OCI-LY7 (cell line): ENCODE results near the gene NUDT3. TPM values are rescaled to one million over a fixed set of nuclear protein-coding genes. Genes with fewer than 3 reads are reported as not detected.

Experiments used
- BruUV-seq: library from RNA; stranded (reverse); fragments of 400-500 nt; replicated peaks from 2 replicates; lab custom pipeline; 2021; lab: Mats Ljungman, UMichigan
- CTCF ChIA-PET: fragments of 300-600 bp; sonication (Branson Sonifier 250); formaldehyde crosslinking; loops from one replicate; lab custom pipeline; 2022; ENCODE audit warnings: antibody characterized with exemption; ENCODE audit not compliant: unreplicated experiment; lab: Charles Lee
- POLR2A ChIA-PET: fragments of 300-600 bp; sonication (Branson Sonifier 250); formaldehyde crosslinking; loops from one replicate; lab custom pipeline; 2022; ENCODE audit warnings: antibody characterized with exemption; lab: Charles Lee
- DNase-seq: peaks from one replicate; pipeline ENCODE4 v3.0.0-alpha.2; 2015; ENCODE audit warnings: low spot score
- H2AFZ ChIP-seq: fragments of 200-600 bp; sonication (generic), shearing (Covaris generic); 2 replicates; pipeline ENCODE4 v1.6.1; 2014; ENCODE audit warnings: mild to moderate bottlenecking, antibody characterized with exemption, low read length, moderate library complexity
- H3K27ac ChIP-seq: fragments of 200-600 bp; sonication (generic); 2 replicates; pipeline ENCODE4 v1.5.1; 2014; ENCODE audit warnings: mixed run types, low read depth, mild to moderate bottlenecking, moderate library complexity, low read length, inconsistent platforms; ENCODE audit not compliant: poor library complexity, severe bottlenecking
- H3K36me3 ChIP-seq: fragments of 200-600 bp; sonication (generic); 2 replicates; pipeline ENCODE4 v1.6.1; 2014; ENCODE audit warnings: mild to moderate bottlenecking, antibody characterized with exemption, low read length, moderate library complexity, mixed read lengths; ENCODE audit not compliant: insufficient read depth
- H3K4me1 ChIP-seq: fragments of 200-600 bp; sonication (generic); 2 replicates; pipeline ENCODE4 v1.5.1; 2014; ENCODE audit warnings: mild to moderate bottlenecking, low read length; ENCODE audit not compliant: insufficient read depth, poor library complexity, severe bottlenecking
- H3K4me2 ChIP-seq: fragments of 200-600 bp; sonication (generic); 2 replicates; pipeline ENCODE4 v1.6.1; 2014; ENCODE audit warnings: mild to moderate bottlenecking, low read length
- H3K4me3 ChIP-seq: fragments of 200-600 bp; sonication (generic); 2 replicates; pipeline ENCODE4 v1.5.1; 2014; ENCODE audit warnings: mild to moderate bottlenecking, low read depth, low read length; ENCODE audit not compliant: poor library complexity, severe bottlenecking
- H3K79me2 ChIP-seq: fragments of 200-600 bp; sonication (generic); 2 replicates; pipeline ENCODE4 v1.6.1; 2016; ENCODE audit warnings: low read depth, mild to moderate bottlenecking, low read length, moderate library complexity, mixed read lengths; ENCODE audit not compliant: insufficient read depth
- H3K9me2 ChIP-seq: fragments of 200-600 bp; sonication (generic); 2 replicates; pipeline ENCODE4 v1.6.1; 2016; ENCODE audit warnings: mild to moderate bottlenecking, low read length, mixed read lengths; ENCODE audit not compliant: insufficient read depth
- H3K9me3 ChIP-seq: fragments of 200-600 bp; sonication (generic); 2 replicates; pipeline ENCODE4 v1.6.1; 2014; ENCODE audit warnings: mild to moderate bottlenecking, mixed run types, low read length, mixed read lengths
- H4K20me1 ChIP-seq: fragments of 200-600 bp; sonication (generic); 2 replicates; pipeline ENCODE4 v1.6.1; 2014; ENCODE audit warnings: mild to moderate bottlenecking, antibody characterized with exemption, low read length, moderate library complexity, mixed read lengths; ENCODE audit not compliant: insufficient read depth
- CTCF ChIP-seq: fragments of 200-600 bp; sonication (generic); conservative IDR thresholded peaks from 2 replicates; pipeline ENCODE4 v1.5.1; 2014; ENCODE audit warnings: mild to moderate bottlenecking, antibody characterized with exemption, low read length, moderate library complexity, mixed read lengths
- EZH2phosphoT487 ChIP-seq: fragments of 200-600 bp; sonication (generic); IDR thresholded peaks from 2 replicates; pipeline ENCODE4 v1.6.1; 2018; ENCODE audit warnings: low read depth, borderline replicate concordance, mild to moderate bottlenecking, mixed run types, antibody characterized with exemption, low read length, moderate library complexity, mixed read lengths
- intact Hi-C: fragments of 100-400 bp; cut with micrococcal nuclease; formaldehyde crosslinking; loops from one replicate; pipeline ENCODE4 v1.10.0; 2022; ENCODE audit not compliant: unreplicated experiment
- total RNA-seq, 2 experiments: library from RNA; depleted of rRNA in 1 of 2; stranded (reverse); fragments of >200 nt in 1 of 2; shearing (Covaris generic) in 1 of 2; gene quantifications; 2 replicates each; pipeline ENCODE4 v1.2.3, GENCODE V29; 2014 to 2022

The NUDT3 gene
- total RNA-seq, 2 experiments from 2014 or later, result 30.7 to 43.0 TPM

DNA sequence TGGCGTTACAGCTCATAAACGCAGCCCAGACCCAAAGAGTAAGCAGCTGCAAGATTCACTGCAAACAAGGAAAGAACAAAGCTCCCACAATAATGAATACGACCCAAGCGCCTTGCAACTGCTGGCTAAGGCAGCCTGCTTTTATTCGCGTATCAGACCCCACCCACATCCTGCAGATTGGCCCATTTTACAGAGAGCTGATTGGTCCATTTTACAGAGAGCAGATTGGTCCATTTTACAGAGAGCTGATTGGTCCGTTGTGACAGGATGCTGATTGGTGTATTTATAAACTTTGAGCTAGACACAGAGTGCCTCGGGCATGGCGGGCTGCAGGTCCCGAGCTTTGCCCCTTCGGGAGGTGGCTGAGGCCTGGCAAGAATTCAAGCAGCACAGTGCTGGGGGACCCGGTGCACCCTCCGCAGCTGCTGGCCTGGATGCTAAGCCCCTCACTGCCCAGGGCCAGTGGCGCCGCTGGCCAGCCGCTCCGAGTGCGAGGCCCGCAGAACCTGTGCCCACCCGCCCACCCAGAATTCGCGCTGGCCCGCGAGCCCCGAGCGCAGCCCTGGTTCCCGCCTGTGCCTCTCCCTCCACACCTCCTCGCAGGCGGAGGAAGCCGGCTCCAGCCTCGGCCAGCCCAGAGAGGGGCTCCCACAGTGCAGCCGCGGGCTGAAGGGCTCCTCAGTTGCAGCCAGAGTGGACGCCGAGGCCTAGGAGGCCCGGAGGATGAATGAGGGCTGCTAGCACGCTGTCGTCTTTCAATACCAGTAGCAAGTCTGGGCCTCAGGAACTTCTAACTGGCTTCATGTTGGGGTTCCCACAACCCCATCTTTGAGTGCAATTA, 44.6 kb upstream of the NUDT3 start:
- peaks cover 22% of the 10 kb centered on the region for H3K4me1 ChIP-seq
- peaks cover 17% of the 10 kb centered on the region for H3K9me3 ChIP-seq
- BruUV-seq, result no TSS peak
- H3K4me2 ChIP-seq, result no peak overlapping the region
- ChIA-PET CTCF (no interaction called here), POLR2A (interaction anchor here (0.7 to 1.6 kb wide), 3 partner anchors 9 to 726 kb away, joined by 3 to 5 read pairs (median 4); partner anchors contain the start of gene RPS10)
- intact Hi-C loops, result no loop called here
- DNase-seq, result no peak
- H2AFZ ChIP-seq, result no peak overlapping the region
- H3K36me3 ChIP-seq, result no peaks in the 10 kb centered on the region; the same call in 1 of the 2 replicates
- no peak overlapping the region for H3K4me3 ChIP-seq
- TF ChIP-seq EZH2phosphoT487 (no peak), CTCF (no peak)
- H3K79me2 ChIP-seq, result no peaks in the 10 kb centered on the region
- no peaks in the 10 kb centered on the region for H4K20me1 ChIP-seq
- H3K27ac ChIP-seq, result no peak overlapping the region
- H3K9me2 ChIP-seq, result no peaks in the 10 kb centered on the region

DNA sequence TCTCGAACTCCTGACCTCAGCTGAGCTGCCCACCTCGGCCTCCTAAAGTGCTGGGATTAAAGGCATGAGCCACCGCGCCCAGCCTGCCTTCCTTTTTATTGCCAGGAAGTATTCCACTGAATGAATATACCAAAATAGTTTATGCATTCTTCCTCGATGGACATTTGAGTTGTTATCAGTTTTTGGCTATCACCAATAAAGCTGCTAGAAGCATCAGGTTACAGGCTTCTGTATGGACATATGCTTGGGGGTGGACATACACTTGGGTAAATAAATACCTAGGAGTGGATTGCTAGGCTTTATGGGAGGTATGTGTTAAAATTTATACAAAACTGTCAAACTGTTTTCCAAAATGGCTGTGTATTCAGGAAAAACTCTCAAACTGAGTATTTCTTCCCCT, 43.4 kb upstream of the NUDT3 start:
- no peak overlapping the region for H2AFZ ChIP-seq
- POLR2A ChIA-PET, result interaction anchor here (0.6 kb wide), 1 partner anchor 1902 kb away, joined by 5 read pairs; no protein-coding TSS in a partner anchor
- no TSS peak for BruUV-seq
- no peak overlapping the region for H3K27ac ChIP-seq
- no peak overlapping the region for H3K4me3 ChIP-seq
- no peaks in the 10 kb centered on the region for H3K9me2 ChIP-seq
- intact Hi-C loops, result no loop called here
- no peak overlapping the region for H3K4me2 ChIP-seq
- CTCF ChIA-PET, result no interaction called here
- H3K9me3 ChIP-seq, result peaks cover 17% of the 10 kb centered on the region
- H3K4me1 ChIP-seq, result peaks cover 11% of the 10 kb centered on the region
- H4K20me1 ChIP-seq, result no peaks in the 10 kb centered on the region
- no peak for TF ChIP-seq CTCF
- no peaks in the 10 kb centered on the region; the same call in 1 of the 2 replicates for H3K36me3 ChIP-seq
- DNase-seq, result no peak
- no peaks in the 10 kb centered on the region for H3K79me2 ChIP-seq
